Rectal smooth muscle tissue (tissue), 1 donor: Measurements from ENCODE around the gene KCNQ5.

Experiments
- H3K27ac ChIP-seq: one replicate; pipeline ENCODE4 v1.7.0; 2013; ENCODE audit warnings: low read depth, low read length, inconsistent platforms
- H3K27me3 ChIP-seq: one replicate; pipeline ENCODE4 v1.7.0; 2013; ENCODE audit warnings: low read length; ENCODE audit not compliant: control insufficient read depth, insufficient read depth
- H3K36me3 ChIP-seq: one replicate; pipeline ENCODE4 v1.7.0; 2013; ENCODE audit warnings: low read length; ENCODE audit not compliant: control insufficient read depth, insufficient read depth
- H3K4me1 ChIP-seq: one replicate; pipeline ENCODE4 v1.7.0; 2013; ENCODE audit warnings: low read length; ENCODE audit not compliant: control insufficient read depth, insufficient read depth
- H3K4me3 ChIP-seq: one replicate; pipeline ENCODE4 v1.7.0; 2013; ENCODE audit warnings: low read length
- H3K9ac ChIP-seq: one replicate; pipeline ENCODE4 v1.7.0; 2013; ENCODE audit warnings: low read length

The KCNQ5 gene

GRCh38 chr6:72761761-72762160 is 139.9 kb downstream of the KCNQ5 start:
- Histone ChIP-seq H3K9ac (no peak overlapping the region), H3K4me1 (no peaks in the 10 kb centered on the region), H3K27me3 (no peaks in the 10 kb centered on the region), H3K4me3 (no peak overlapping the region), H3K27ac (no peak overlapping the region), H3K36me3 (no peaks in the 10 kb centered on the region)

GRCh38 chr6:72769459-72770125 is 147.7 kb downstream of the KCNQ5 start:
- Histone ChIP-seq H3K4me3 (no peak overlapping the region), H3K36me3 (no peaks in the 10 kb centered on the region), H3K9ac (no peak overlapping the region), H3K4me1 (no peaks in the 10 kb centered on the region), H3K27ac (no peak overlapping the region), H3K27me3 (no peaks in the 10 kb centered on the region)

GRCh38 chr6:72770959-72771358 is 149.1 kb downstream of the KCNQ5 start:
- no peak overlapping the region for H3K9ac ChIP-seq
- H3K36me3 ChIP-seq: no peaks in the 10 kb centered on the region
- no peaks in the 10 kb centered on the region for H3K27me3 ChIP-seq
- no peak overlapping the region for H3K4me3 ChIP-seq
- H3K4me1 ChIP-seq: no peaks in the 10 kb centered on the region
- H3K27ac ChIP-seq: no peak overlapping the region

GRCh38 chr6:72776456-72776855 is 154.6 kb downstream of the KCNQ5 start:
- no peaks in the 10 kb centered on the region for H3K27me3 ChIP-seq
- no peak overlapping the region for H3K4me3 ChIP-seq
- H3K36me3 ChIP-seq: no peaks in the 10 kb centered on the region
- H3K27ac ChIP-seq: no peak overlapping the region
- no peaks in the 10 kb centered on the region for H3K4me1 ChIP-seq
- no peak overlapping the region for H3K9ac ChIP-seq

DNA sequence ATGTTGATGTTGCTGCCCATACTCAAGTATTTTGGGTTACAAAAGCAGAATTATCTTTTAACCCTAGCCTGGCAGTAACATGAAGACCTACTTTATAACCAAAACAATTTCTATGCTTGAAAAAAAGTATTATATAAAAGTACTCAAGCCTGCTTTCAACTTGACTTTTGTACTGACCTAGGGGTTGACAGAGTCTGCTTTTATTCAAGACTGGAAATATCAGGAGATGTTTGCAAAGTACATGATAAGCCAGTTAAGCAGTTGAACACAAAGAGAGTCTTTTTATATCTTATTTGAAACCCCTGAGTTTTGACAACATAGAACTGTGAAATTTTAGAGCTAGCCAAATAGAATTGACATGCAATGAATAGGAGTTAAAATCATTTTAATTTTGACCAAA is 159.8 kb downstream of the KCNQ5 start:
- no peak overlapping the region for H3K27ac ChIP-seq
- no peaks in the 10 kb centered on the region for H3K4me1 ChIP-seq
- H3K27me3 ChIP-seq: no peaks in the 10 kb centered on the region
- no peak overlapping the region for H3K9ac ChIP-seq
- no peaks in the 10 kb centered on the region for H3K36me3 ChIP-seq
- H3K4me3 ChIP-seq: no peak overlapping the region

- H3K27ac ChIP-seq: no peak overlapping the region
- no peaks in the 10 kb centered on the region for H3K36me3 ChIP-seq
- no peak overlapping the region for H3K9ac ChIP-seq
- no peaks in the 10 kb centered on the region for H3K27me3 ChIP-seq
- no peaks in the 10 kb centered on the region for H3K4me1 ChIP-seq
- H3K4me3 ChIP-seq: no peak overlapping the region
These were observed 161.2 kb downstream of the KCNQ5 start for GRCh38 chr6:72783035-72783434.

GRCh38 chr6:72783666-72784065 is 161.8 kb downstream of the KCNQ5 start:
- Histone ChIP-seq H3K4me1 (no peaks in the 10 kb centered on the region), H3K27me3 (no peaks in the 10 kb centered on the region), H3K4me3 (no peak overlapping the region), H3K36me3 (no peaks in the 10 kb centered on the region), H3K9ac (no peak overlapping the region), H3K27ac (no peak overlapping the region)

DNA sequence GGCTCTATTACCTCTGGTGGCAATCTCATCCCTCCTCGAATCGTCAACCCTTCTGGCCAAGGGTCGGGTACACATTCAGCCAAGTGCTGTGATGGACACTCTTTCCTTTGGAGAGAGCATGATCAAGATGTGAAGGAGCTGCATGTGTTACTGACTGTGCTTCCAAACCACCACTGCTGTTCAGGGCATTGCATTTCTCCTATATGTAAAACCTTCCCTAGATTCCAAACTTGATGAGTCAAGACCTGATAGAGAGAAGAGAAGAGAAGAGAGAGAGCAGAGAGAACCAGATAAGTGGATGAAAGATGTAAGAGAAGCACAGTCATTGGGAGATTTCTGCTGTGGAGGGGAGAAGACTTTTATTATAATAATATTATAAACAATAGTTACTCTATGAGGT is 162.2 kb downstream of the KCNQ5 start:
- H3K27ac ChIP-seq: no peak overlapping the region

GRCh38 chr6:72784581-72784980 is 162.7 kb downstream of the KCNQ5 start:
- no peaks in the 10 kb centered on the region for H3K36me3 ChIP-seq
- H3K27me3 ChIP-seq: no peaks in the 10 kb centered on the region
- H3K4me1 ChIP-seq: no peaks in the 10 kb centered on the region
- no peak overlapping the region for H3K4me3 ChIP-seq
- H3K27ac ChIP-seq: no peak overlapping the region
- no peak overlapping the region for H3K9ac ChIP-seq

More for the DNA sequence above, 162.2 kb downstream of the KCNQ5 start:
- Histone ChIP-seq H3K27me3 (no peaks in the 10 kb centered on the region), H3K4me1 (no peaks in the 10 kb centered on the region), H3K4me3 (no peak overlapping the region), H3K9ac (no peak overlapping the region), H3K36me3 (no peaks in the 10 kb centered on the region)

DNA sequence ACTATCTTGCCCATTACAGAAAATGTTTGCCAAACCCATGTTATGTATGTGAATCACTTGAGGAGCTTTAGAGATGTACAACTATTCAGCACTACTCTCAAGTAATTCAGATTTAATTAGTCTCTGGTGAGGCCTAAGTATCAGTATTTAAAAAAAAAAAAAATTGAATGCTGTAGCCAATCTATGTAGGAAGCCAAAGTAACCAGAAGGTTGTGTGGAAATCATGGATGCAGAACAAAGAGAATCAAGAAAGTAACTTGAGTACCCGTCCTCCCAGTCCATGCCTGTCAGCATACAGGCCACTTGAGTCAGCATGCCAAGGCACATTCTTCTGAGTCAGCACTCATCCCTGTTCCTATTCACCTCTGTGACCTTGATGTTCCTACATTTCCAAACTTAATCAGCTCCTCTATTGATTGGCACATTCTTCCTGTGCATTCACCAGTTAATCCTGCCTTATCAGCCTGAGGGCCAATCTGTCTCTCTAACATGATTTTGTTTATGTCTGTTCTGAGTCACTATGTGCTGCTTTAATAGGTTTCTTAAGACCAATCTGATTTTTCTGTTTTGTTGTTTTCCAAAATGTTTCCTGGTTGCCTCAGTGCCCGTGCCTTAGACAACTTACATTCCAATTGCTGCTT is 165.6 kb downstream of the KCNQ5 start:
- Histone ChIP-seq H3K9ac (no peak overlapping the region), H3K27me3 (no peaks in the 10 kb centered on the region), H3K27ac (no peak overlapping the region), H3K4me3 (no peak overlapping the region), H3K4me1 (no peaks in the 10 kb centered on the region), H3K36me3 (no peaks in the 10 kb centered on the region)

GRCh38 chr6:72788188-72788587 is 166.3 kb downstream of the KCNQ5 start:
- H3K4me3 ChIP-seq: no peak overlapping the region
- no peaks in the 10 kb centered on the region for H3K27me3 ChIP-seq
- no peaks in the 10 kb centered on the region for H3K4me1 ChIP-seq
- H3K27ac ChIP-seq: no peak overlapping the region
- no peak overlapping the region for H3K9ac ChIP-seq
- H3K36me3 ChIP-seq: no peaks in the 10 kb centered on the region

DNA sequence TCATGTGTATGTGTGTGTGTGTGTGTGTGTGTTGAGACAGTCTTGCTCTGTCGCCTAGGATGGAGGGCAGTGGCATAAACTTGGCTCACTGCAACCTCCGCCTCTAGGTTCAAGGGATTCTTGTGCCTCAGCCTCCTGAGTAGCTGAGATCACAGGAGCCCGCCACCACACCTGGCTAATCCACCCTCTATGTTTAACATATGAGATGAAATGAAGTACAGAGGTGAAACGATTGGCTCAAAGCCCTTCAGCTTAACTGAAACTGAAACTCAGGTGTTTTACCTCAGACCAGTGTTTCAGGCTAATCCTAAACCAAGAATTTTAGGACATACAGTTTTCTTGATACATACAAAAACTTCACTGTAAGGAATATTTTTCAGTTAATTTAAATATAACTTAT is 167.3 kb downstream of the KCNQ5 start:
- no peaks in the 10 kb centered on the region for H3K27me3 ChIP-seq
- H3K4me1 ChIP-seq: no peaks in the 10 kb centered on the region
- no peaks in the 10 kb centered on the region for H3K36me3 ChIP-seq
- H3K27ac ChIP-seq: no peak overlapping the region
- no peak overlapping the region for H3K4me3 ChIP-seq
- H3K9ac ChIP-seq: no peak overlapping the region

- Histone ChIP-seq H3K27ac (no peak overlapping the region), H3K36me3 (no peaks in the 10 kb centered on the region), H3K9ac (no peak overlapping the region), H3K4me1 (no peaks in the 10 kb centered on the region), H3K4me3 (no peak overlapping the region), H3K27me3 (no peaks in the 10 kb centered on the region)
These were observed 170.8 kb downstream of the KCNQ5 start for GRCh38 chr6:72792692-72793091.
